Gastrocnemius medialis (tissue), 4 donors: ENCODE results near the gene CXCR4.

Source experiments
- POLR2A ChIP-seq, 2 donors: fragments of 450-650 bp; IDR thresholded peaks; one replicate each; pipeline ENCODE4 v1.6.1; 2017; ENCODE audit warnings: antibody characterized with exemption in 2 of 2, mild to moderate bottlenecking in 2 of 2, moderate library complexity in 2 of 2
- TF ChIP-seq, protein P1 (sequence below), 5 experiments: fragments of 450-650 bp in 3 of 5; fragments of 200-600 bp in 2 of 5; sonication (generic) in 2 of 5; IDR thresholded peaks in 4 of 5; conservative IDR thresholded peaks in 1 of 5; 1 replicate in 4 of 5; 2 replicates in 1 of 5; pipeline ENCODE4 v1.5.1; 2016 to 2019; ENCODE audit warnings: antibody characterized with exemption in 5 of 5, mild to moderate bottlenecking in 3 of 5, moderate library complexity in 3 of 5

DNA sequence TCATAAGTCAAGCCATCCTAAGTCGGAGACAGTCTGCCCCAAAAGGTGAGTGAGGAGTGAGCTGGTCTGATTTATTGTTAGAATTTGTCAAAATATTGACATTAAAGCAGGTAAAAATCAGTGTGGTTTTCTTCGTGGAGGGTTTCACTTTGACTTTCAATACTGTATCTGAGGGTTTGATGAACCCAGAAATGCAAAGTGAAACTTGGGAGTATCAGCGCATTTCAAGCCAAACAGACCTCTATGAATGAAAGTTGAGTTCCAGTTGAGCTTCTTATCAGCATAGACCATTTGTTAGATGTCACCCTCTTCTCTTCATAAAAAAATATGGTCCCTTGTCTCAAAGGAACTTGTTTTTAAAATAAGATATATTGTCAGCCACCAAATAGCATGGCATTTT is 21.7 kb upstream of the CXCR4 start:
- no peak for TF ChIP-seq POLR2A (IDR thresholded peaks at IDR 0.05)
- TF ChIP-seq, protein P1, sequence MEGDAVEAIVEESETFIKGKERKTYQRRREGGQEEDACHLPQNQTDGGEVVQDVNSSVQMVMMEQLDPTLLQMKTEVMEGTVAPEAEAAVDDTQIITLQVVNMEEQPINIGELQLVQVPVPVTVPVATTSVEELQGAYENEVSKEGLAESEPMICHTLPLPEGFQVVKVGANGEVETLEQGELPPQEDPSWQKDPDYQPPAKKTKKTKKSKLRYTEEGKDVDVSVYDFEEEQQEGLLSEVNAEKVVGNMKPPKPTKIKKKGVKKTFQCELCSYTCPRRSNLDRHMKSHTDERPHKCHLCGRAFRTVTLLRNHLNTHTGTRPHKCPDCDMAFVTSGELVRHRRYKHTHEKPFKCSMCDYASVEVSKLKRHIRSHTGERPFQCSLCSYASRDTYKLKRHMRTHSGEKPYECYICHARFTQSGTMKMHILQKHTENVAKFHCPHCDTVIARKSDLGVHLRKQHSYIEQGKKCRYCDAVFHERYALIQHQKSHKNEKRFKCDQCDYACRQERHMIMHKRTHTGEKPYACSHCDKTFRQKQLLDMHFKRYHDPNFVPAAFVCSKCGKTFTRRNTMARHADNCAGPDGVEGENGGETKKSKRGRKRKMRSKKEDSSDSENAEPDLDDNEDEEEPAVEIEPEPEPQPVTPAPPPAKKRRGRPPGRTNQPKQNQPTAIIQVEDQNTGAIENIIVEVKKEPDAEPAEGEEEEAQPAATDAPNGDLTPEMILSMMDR (IDR thresholded peaks at IDR 0.05 in 4 of 5, conservative IDR thresholded peaks at IDR 0.05 in 1 of 5), result no peak
